Diencephalon (tissue), 1 donor: Measurements from ENCODE around the gene ETFRF1. TPM values are rescaled to one million over a fixed set of nuclear protein-coding genes. Genes with fewer than 3 reads are reported as not detected.

Source experiments
- total RNA-seq: library from RNA; depleted of rRNA; stranded (reverse); fragments of >200 nt; gene quantifications from one replicate; pipeline ENCODE4 v1.2.3, GENCODE V29; 2014

ETFRF1 gene
- 37.6 TPM for total RNA-seq

GRCh38 chr12:25195056-25195971 lies at the start of gene ETFRF1, which contains the start of gene DNAI7:
ETFRF1 (plus strand) TSS chr12:25195237; CDS start chr12:25203957, 8,720 bp downstream.
DNAI7 (minus strand) TSS chr12:25195160; CDS start chr12:25195078, 82 bp downstream.

GRCh38 chr12:25250744-25251730 lies 56.0 kb downstream of the ETFRF1 start, which contains the start of gene KRAS:
KRAS (minus strand) TSS chr12:25250929.

Other genes with a start within 250 kb of the ETFRF1 start
- 76.1 TPM for gene BCAT1, start 246.1 kb upstream of the ETFRF1 start, total RNA-seq
- 12.0 TPM for gene DNAI7, start 77 bp upstream of the ETFRF1 start, total RNA-seq
- gene KRAS, start 55.7 kb downstream of the ETFRF1 start, total RNA-seq = 73.4 TPM